Mesothelial cell of epicardium (in vitro differentiated cells): ENCODE results near the gene CDK5R2. TPM values are rescaled to one million over a fixed set of nuclear protein-coding genes. Genes with fewer than 3 reads are reported as not detected.

Experiments used
- DNase-seq, 2 experiments: peaks; one replicate each; pipeline ENCODE4 v3.0.0; 2021; ENCODE audit warnings: low spot score in 2 of 2; ENCODE audit not compliant: unreplicated experiment in 2 of 2
- H3K27ac Mint-ChIP-seq: 2 replicates; pipeline ENCODE4 v1.8.0; 2021; ENCODE audit warnings: mixed read lengths
- H3K27me3 Mint-ChIP-seq: 2 replicates; pipeline ENCODE4 v1.8.0; 2021; ENCODE audit warnings: low read depth, mixed read lengths
- H3K36me3 Mint-ChIP-seq: 2 replicates; pipeline ENCODE4 v1.8.0; 2021; ENCODE audit warnings: mixed read lengths
- H3K4me1 Mint-ChIP-seq: 2 replicates; pipeline ENCODE4 v1.8.0; 2021; ENCODE audit warnings: mixed read lengths
- H3K4me3 Mint-ChIP-seq: 2 replicates; pipeline ENCODE4 v1.8.0; 2021; ENCODE audit warnings: mild to moderate bottlenecking, moderate library complexity, mixed read lengths
- H3K9me3 Mint-ChIP-seq: 2 replicates; pipeline ENCODE4 v1.8.0; 2021; ENCODE audit warnings: mixed read lengths
- total RNA-seq: library from RNA; stranded (reverse); gene quantifications from 3 replicates; pipeline ENCODE4 v1.2.1, GENCODE V29; 2021
- TF ChIP-seq, protein P1 (sequence below): fragments of 200-600 bp; sonication (generic); IDR thresholded peaks from one replicate; pipeline ENCODE4 v1.5.0; 2021; ENCODE audit warnings: antibody characterized with exemption; ENCODE audit not compliant: unreplicated experiment

Gene CDK5R2
- total RNA-seq, 1 donor from 2014 or later = 0.69 TPM

DNA sequence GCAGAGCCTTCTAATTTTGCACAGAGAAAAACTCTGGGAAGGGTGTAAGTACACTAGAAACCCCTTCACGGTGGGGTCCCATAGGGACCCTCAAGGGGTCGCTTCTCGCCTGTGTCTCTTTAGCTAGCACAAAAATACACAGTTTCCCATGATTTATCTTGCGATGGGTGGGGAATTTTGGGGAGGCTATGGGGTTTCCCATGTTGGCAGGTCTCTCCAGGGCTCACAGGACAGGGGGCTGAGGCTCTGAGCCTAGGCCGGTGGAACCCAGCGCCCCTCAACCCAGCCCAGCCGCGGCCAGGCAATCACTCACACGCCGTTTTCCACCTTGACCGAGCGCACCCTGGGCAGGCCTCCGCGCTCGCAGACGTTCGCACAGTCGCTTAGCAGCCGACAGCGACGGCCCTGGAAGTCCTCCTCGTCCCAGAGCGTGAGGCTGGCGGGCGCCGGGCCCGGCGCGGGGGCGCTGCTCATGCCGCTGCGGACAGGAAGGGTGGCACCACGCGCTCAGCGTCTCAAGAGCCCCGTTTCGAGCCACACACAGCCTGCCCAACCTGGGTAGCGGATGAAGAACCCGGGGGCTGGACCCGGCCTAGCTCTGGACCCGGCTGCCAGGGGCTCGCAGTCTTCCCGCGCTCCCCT, 33.4 kb downstream of the CDK5R2 start:
- H3K9me3 Mint-ChIP-seq = no peaks in the 10 kb centered on the region
- peaks cover 9% of the 10 kb centered on the region for H3K4me1 Mint-ChIP-seq
- H3K36me3 Mint-ChIP-seq = no peaks in the 10 kb centered on the region
- DNase-seq = no peak
- no peak overlapping the region for H3K27ac Mint-ChIP-seq
- H3K27me3 Mint-ChIP-seq = peaks cover 96% of the 10 kb centered on the region
- TF ChIP-seq, protein P1, sequence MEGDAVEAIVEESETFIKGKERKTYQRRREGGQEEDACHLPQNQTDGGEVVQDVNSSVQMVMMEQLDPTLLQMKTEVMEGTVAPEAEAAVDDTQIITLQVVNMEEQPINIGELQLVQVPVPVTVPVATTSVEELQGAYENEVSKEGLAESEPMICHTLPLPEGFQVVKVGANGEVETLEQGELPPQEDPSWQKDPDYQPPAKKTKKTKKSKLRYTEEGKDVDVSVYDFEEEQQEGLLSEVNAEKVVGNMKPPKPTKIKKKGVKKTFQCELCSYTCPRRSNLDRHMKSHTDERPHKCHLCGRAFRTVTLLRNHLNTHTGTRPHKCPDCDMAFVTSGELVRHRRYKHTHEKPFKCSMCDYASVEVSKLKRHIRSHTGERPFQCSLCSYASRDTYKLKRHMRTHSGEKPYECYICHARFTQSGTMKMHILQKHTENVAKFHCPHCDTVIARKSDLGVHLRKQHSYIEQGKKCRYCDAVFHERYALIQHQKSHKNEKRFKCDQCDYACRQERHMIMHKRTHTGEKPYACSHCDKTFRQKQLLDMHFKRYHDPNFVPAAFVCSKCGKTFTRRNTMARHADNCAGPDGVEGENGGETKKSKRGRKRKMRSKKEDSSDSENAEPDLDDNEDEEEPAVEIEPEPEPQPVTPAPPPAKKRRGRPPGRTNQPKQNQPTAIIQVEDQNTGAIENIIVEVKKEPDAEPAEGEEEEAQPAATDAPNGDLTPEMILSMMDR = no peak
- no peak overlapping the region for H3K4me3 Mint-ChIP-seq

DNA sequence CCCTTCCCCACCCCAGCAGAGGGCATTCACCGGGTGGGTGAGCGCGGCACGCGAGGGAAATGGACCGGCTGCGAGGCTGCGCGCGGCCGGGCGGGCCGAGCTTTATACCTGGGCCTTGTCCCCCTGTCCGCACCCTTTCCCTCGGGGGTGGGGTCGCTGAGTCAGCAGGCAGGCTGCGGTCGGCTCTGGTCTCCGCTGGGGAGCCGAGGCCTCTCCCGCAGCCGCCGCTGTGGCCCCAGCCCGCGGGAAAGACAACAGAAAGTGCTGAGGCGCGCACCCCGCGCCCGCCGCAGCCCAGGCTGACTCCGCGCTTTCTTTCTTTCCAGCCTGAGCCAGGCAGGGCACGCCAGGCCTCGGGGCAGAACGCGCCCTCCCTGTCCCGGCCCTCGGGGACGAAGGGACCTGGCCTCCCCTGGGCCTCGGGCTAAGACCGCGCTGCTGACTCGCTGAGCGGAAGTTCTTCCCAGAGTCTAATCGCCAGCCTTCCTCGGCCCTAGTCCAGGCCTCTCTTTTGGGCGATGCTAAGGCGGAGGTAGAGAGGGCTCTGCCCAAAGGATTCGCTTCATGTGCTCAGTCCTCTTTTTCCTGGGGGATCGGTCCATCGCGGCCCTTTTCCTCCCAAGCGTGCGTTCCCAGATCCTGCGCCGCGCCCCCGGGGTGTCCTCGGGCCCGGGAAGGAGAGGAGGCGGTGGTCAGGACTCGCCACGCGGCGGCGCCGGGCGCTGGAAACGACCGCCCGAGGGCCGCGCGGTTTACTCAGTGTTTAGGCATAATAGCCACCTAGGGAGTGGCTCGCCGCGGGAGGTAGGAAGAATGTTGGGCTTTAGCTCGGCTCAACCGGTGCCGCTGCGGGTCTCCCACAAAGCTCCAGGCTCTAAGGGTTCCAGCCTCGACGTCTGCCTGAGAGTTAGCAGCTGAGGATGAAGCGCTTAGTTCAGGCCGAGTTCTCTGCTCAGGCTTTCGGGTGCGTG, 34.2 kb downstream of the CDK5R2 start, which contains the start of gene CRYBA2:
TSS of gene CRYBA2 (minus strand) at position 78 of the 971 bp plus-strand sequence. CDS start 246 bp downstream, outside the sequence.
- no peak for DNase-seq
- TF ChIP-seq, protein P1 = no peak
- no peak within 1 kb of the TSS for H3K27ac Mint-ChIP-seq
- H3K9me3 Mint-ChIP-seq = no peaks in the 10 kb centered on the region
- H3K4me3 Mint-ChIP-seq = no peak within 1 kb of the TSS
- H3K27me3 Mint-ChIP-seq = peaks cover 96% of the 10 kb centered on the region
- peaks cover 9% of the 10 kb centered on the region for H3K4me1 Mint-ChIP-seq
- no peaks in the 10 kb centered on the region for H3K36me3 Mint-ChIP-seq

DNA sequence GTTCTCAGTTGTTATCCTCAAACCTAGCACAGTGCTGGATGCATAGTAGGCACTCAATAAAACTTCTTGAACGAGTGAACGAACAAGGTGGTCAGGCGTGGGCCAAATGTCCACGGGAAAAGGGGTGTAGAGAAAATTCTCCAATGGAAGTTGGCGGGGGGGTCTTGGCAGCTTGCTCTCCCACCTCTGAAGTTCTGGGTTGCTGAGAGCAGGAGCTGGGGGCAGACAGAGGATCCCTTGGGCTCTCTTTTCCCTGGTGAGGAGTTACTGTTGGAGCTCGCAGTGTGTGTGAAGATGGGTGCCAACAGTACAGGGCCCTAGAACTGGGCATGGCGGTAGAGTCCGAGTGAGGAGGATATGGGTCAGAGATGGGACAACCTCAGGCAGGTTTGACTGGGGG, 36.1 kb downstream of the CDK5R2 start:
- H3K27ac Mint-ChIP-seq = no peak overlapping the region
- no peaks in the 10 kb centered on the region for H3K36me3 Mint-ChIP-seq
- no peak for DNase-seq
- no peak overlapping the region for H3K4me3 Mint-ChIP-seq
- no peaks in the 10 kb centered on the region for H3K9me3 Mint-ChIP-seq
- peaks cover 95% of the 10 kb centered on the region for H3K27me3 Mint-ChIP-seq
- TF ChIP-seq, protein P1 = no peak
- H3K4me1 Mint-ChIP-seq = peaks cover 14% of the 10 kb centered on the region

DNA sequence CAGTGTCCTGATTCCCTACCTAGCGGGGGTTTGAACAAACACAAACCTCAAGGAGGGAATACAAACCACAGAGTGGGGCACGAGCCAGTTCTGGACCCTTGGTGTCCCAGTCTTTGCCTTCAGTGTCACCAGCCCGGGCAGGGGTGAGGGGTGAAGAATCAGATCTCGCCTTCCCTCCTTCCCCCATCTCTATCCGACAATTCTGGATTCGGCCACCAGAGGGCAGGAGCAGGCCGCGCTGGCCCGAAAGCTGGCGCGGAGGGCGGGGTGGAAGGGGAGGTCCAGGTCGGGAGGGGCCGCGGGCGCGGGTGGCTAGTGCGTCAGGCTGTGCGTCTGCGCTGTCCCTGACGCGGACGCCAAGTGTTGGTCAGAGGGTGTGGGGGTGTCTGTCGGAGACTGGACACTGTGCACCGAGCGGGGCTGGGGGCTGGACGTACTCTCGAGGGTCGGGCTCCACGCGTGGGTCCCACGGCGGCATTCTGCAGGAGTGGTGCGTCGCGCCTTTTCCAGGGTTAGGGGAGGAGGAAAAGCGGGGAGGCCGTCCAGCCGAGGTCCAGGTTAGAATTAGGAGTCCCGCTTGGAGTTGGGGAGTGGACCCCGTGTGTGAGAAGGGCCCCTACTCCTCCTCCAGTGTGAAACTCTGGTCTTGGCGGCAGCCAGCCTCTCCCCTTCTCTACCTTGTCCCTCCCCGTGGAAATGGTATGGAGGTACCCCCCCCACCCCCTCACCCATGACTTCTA, 36.7 kb downstream of the CDK5R2 start:
- Mint-ChIP-seq H3K9me3 (no peaks in the 10 kb centered on the region), H3K36me3 (no peaks in the 10 kb centered on the region), H3K27ac (no peak overlapping the region), H3K27me3 (peaks cover 95% of the 10 kb centered on the region), H3K4me3 (peak overlapping the region; percentile 60), H3K4me1 (peaks cover 14% of the 10 kb centered on the region)
- TF ChIP-seq, protein P1 = peak; percentile 98
- DNase-seq = peak; percentile 71 to 90

DNA sequence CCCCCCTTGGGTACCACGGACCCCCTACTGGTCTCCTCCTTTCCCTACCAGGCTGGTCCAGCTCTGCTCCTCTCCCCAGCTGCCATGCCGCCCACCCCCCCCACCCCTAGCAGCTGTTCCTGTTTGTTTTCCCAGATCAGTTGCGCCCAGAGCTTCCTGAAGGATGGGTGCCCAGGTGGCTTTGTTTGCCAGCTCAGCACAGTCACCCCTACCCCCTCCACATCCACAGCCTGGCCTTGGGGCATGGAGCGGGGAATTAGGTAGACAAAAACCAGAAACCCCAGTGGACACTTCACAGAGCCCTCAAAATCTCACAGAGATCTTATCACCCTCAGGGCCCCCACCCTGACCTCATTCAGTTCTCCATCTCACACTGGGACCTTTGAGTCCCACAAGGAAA, 37.5 kb downstream of the CDK5R2 start:
- TF ChIP-seq, protein P1 = no peak
- H3K27ac Mint-ChIP-seq = no peak overlapping the region
- H3K27me3 Mint-ChIP-seq = peaks cover 94% of the 10 kb centered on the region
- no peaks in the 10 kb centered on the region for H3K36me3 Mint-ChIP-seq
- H3K4me3 Mint-ChIP-seq = no peak overlapping the region
- DNase-seq = no peak
- H3K9me3 Mint-ChIP-seq = no peaks in the 10 kb centered on the region
- peaks cover 14% of the 10 kb centered on the region for H3K4me1 Mint-ChIP-seq
